GM18505 (cell line): ENCODE measurements around the gene VAPA.

Experiments
- ATAC-seq: cut with Tn5 transposase; IDR thresholded peaks from one replicate; pipeline ENCODE4 v1.9.1; 2021; ENCODE audit not compliant: unreplicated experiment
- POLR2A ChIP-seq: IDR thresholded peaks from 4 replicates; pipeline ENCODE4 v1.6.1; 2011; ENCODE audit warnings: borderline replicate concordance; ENCODE audit not compliant: insufficient read depth, insufficient read length; ENCODE audit errors: extremely low read depth

Gene VAPA

GRCh38 chr18:9989481-9989880 lies 75.7 kb downstream of the VAPA start:
- no peak for ATAC-seq
- TF ChIP-seq POLR2A, result no peak

- no peak for ATAC-seq
- TF ChIP-seq POLR2A, result no peak
Observed at GRCh38 chr18:9991011-9992000, 77.5 kb downstream of the VAPA start.

- TF ChIP-seq POLR2A, result no peak
- ATAC-seq, result no peak
Observed at GRCh38 chr18:9992300-9992972, 78.6 kb downstream of the VAPA start.

- no peak for ATAC-seq
Observed at GRCh38 chr18:9992973-9993520, 79.2 kb downstream of the VAPA start.

GRCh38 chr18:9993521-9994025 lies 79.8 kb downstream of the VAPA start:
- ATAC-seq, result no peak
- no peak for TF ChIP-seq POLR2A

More at GRCh38 chr18:9992973-9993520, 79.2 kb downstream of the VAPA start:
- no peak for TF ChIP-seq POLR2A

- no peak for TF ChIP-seq POLR2A
- ATAC-seq, result no peak
Observed at GRCh38 chr18:9994026-9994570, 80.3 kb downstream of the VAPA start.

GRCh38 chr18:9994701-9995235 lies 81.0 kb downstream of the VAPA start:
- no peak for TF ChIP-seq POLR2A
- ATAC-seq, result no peak

- no peak for ATAC-seq
- no peak for TF ChIP-seq POLR2A
Observed at GRCh38 chr18:9995631-9996030, 81.8 kb downstream of the VAPA start.

GRCh38 chr18:9996094-9996493 lies 82.3 kb downstream of the VAPA start:
- no peak for TF ChIP-seq POLR2A
- ATAC-seq, result no peak

GRCh38 chr18:9997711-9998110 lies 83.9 kb downstream of the VAPA start:
- no peak for TF ChIP-seq POLR2A
- ATAC-seq, result no peak

GRCh38 chr18:9998330-9998729 lies 84.5 kb downstream of the VAPA start:
- no peak for ATAC-seq

GRCh38 chr18:10002280-10002679 lies 88.5 kb downstream of the VAPA start:
- no peak for ATAC-seq
- TF ChIP-seq POLR2A, result no peak

More at GRCh38 chr18:9998330-9998729, 84.5 kb downstream of the VAPA start:
- no peak for TF ChIP-seq POLR2A

- no peak for ATAC-seq
Observed at GRCh38 chr18:10003281-10003680, 89.5 kb downstream of the VAPA start.

More at GRCh38 chr18:10003281-10003680, 89.5 kb downstream of the VAPA start:
- no peak for TF ChIP-seq POLR2A
